Panc1 (cell line): ENCODE measurements around the gene NEURL4. TPM values are rescaled to one million over a fixed set of nuclear protein-coding genes. Genes with fewer than 3 reads are reported as not detected.

ENCODE experiments used
- ATAC-seq: fragments of 200-7000 bp; cut with Tn5 transposase; 2 replicates; pipeline ENCODE4 v1.9.1; 2020; ENCODE audit warnings: mild to moderate bottlenecking, moderate library complexity
- BruUV-seq: library from RNA; stranded (reverse); fragments of 400-500 nt; replicated peaks from 2 replicates; lab custom pipeline; 2021; lab: Mats Ljungman, UMichigan
- CTCF ChIA-PET: fragments of 300-600 bp; sonication (Branson Sonifier 250); formaldehyde crosslinking; loops from one replicate; lab custom pipeline; 2022; ENCODE audit warnings: antibody characterized with exemption; lab: Charles Lee
- POLR2A ChIA-PET: fragments of 300-600 bp; sonication (Branson Sonifier 250); formaldehyde crosslinking; loops from one replicate; lab custom pipeline; 2022; ENCODE audit warnings: antibody characterized with exemption; lab: Charles Lee
- DNase-seq: peaks from one replicate; pipeline ENCODE4 v3.0.0-alpha.2; 2010; ENCODE audit warnings: low read depth, low spot score
- H3K27ac ChIP-seq: 2 replicates; pipeline ENCODE4 v1.5.1; 2011; ENCODE audit warnings: mild to moderate bottlenecking, low read length, inconsistent platforms
- H3K27me3 ChIP-seq: fragments of 200-500 bp; sonication (Bioruptor generic); 2 replicates; pipeline ENCODE4 v1.6.0; 2014; ENCODE audit warnings: low read length, inconsistent platforms; ENCODE audit not compliant: control insufficient read depth, insufficient read depth
- H3K36me3 ChIP-seq: fragments of 200-500 bp; sonication (Bioruptor generic); 2 replicates; pipeline ENCODE4 v1.5.1; 2014; ENCODE audit warnings: inconsistent platforms, mild to moderate bottlenecking, low read length, moderate library complexity; ENCODE audit not compliant: control insufficient read depth, insufficient read depth
- H3K4me1 ChIP-seq: 2 replicates; pipeline ENCODE4 v1.5.1; 2011; ENCODE audit warnings: inconsistent platforms, mild to moderate bottlenecking, low read length, moderate library complexity; ENCODE audit not compliant: control insufficient read depth, insufficient read depth
- H3K4me3 ChIP-seq, 2 experiments: 2 replicates each; pipeline ENCODE4 v1.5.1; 2011 to 2012; ENCODE audit warnings: low read depth in 2 of 2, low read length in 2 of 2, mild to moderate bottlenecking in 2 of 2, inconsistent platforms in 1 of 2, moderate library complexity in 1 of 2
- H3K9me3 ChIP-seq: fragments of 200-500 bp; sonication (Bioruptor generic); 2 replicates; pipeline ENCODE4 v1.5.1; 2014; ENCODE audit warnings: low read depth, mild to moderate bottlenecking, inconsistent platforms, low read length, moderate library complexity; ENCODE audit not compliant: control insufficient read depth, insufficient read depth
- POLR2AphosphoS5 ChIP-seq: IDR thresholded peaks from 2 replicates; pipeline ENCODE4 v1.6.1; 2012; ENCODE audit warnings: mild to moderate bottlenecking, low read depth, low read length, moderate library complexity
- SIN3A ChIP-seq: IDR thresholded peaks from 2 replicates; pipeline ENCODE4 v1.6.1; 2012; ENCODE audit warnings: low read depth, mild to moderate bottlenecking, low read length, moderate library complexity, borderline replicate concordance; ENCODE audit not compliant: insufficient read depth
- TCF7L2 ChIP-seq: IDR thresholded peaks from 2 replicates; pipeline ENCODE4 v1.6.1; 2011; ENCODE audit warnings: mild to moderate bottlenecking, low read depth, low read length, inconsistent platforms
- in situ Hi-C: cut with HindIII; loops from 2 replicates; pipeline ENCODE4 v1.10.0; 2016; ENCODE audit warnings: low sequenced_read_pairs, low pct_unique_long_range_greater_than_20kb
- intact Hi-C: fragments of 100-400 bp; cut with micrococcal nuclease; formaldehyde crosslinking; loops from one replicate; pipeline ENCODE4 v1.10.0; 2022; ENCODE audit not compliant: unreplicated experiment
- total RNA-seq: library from RNA; stranded (reverse); gene quantifications from one replicate; pipeline ENCODE4 v1.2.1, GENCODE V29; 2021; ENCODE audit not compliant: unreplicated experiment
- TF ChIP-seq, protein P1 (sequence below), 2 experiments: IDR thresholded peaks; 2 replicates each; pipeline ENCODE4 v1.6.1; 2011 to 2012; ENCODE audit warnings: low read depth in 2 of 2, control low read depth in 1 of 2, low read length in 1 of 2, mild to moderate bottlenecking in 1 of 2, moderate library complexity in 1 of 2; ENCODE audit not compliant: insufficient read depth in 1 of 2
- TF ChIP-seq, protein P2 (sequence below): fragments of 450-650 bp; IDR thresholded peaks from 2 replicates; pipeline ENCODE4 v1.5.1; 2017; ENCODE audit warnings: mild to moderate bottlenecking

Gene NEURL4
- total RNA-seq, 1 experiment from 2014 or later, result 58.9 TPM

DNA sequence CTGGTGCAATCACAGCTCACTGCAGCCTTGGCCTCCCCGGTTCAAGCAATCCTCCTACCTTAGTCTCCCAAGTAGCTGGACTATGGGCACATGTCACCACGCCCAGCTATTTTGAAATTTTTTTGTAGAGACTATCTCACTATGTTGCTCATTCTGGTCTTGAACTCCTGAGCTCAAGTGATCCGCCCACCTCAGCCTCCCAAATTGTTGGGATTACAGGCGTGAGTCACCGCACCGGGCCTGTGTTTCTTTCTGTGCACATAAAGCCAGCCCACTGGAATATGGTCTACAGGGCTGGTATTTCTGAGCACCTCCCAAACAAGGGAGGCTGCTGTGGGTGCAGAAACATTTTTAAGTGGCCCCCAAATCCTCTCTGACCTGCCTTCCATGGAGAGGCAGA, 34.2 kb upstream of the NEURL4 start:
- Histone ChIP-seq H3K27me3 (no peaks in the 10 kb centered on the region), H3K4me3 (no peak overlapping the region), H3K36me3 (no peaks in the 10 kb centered on the region), H3K27ac (no peak overlapping the region), H3K4me1 (no peaks in the 10 kb centered on the region), H3K9me3 (no peaks in the 10 kb centered on the region)
- in situ Hi-C loops (no loop called here), intact Hi-C loops (no loop called here)
- no TSS peak for BruUV-seq
- POLR2A ChIA-PET, result no interaction called here
- CTCF ChIA-PET, result no interaction called here
- ATAC-seq, result no peak
- DNase-seq, result no peak
- TF ChIP-seq POLR2AphosphoS5, result no peak
- TF ChIP-seq, protein P1, sequence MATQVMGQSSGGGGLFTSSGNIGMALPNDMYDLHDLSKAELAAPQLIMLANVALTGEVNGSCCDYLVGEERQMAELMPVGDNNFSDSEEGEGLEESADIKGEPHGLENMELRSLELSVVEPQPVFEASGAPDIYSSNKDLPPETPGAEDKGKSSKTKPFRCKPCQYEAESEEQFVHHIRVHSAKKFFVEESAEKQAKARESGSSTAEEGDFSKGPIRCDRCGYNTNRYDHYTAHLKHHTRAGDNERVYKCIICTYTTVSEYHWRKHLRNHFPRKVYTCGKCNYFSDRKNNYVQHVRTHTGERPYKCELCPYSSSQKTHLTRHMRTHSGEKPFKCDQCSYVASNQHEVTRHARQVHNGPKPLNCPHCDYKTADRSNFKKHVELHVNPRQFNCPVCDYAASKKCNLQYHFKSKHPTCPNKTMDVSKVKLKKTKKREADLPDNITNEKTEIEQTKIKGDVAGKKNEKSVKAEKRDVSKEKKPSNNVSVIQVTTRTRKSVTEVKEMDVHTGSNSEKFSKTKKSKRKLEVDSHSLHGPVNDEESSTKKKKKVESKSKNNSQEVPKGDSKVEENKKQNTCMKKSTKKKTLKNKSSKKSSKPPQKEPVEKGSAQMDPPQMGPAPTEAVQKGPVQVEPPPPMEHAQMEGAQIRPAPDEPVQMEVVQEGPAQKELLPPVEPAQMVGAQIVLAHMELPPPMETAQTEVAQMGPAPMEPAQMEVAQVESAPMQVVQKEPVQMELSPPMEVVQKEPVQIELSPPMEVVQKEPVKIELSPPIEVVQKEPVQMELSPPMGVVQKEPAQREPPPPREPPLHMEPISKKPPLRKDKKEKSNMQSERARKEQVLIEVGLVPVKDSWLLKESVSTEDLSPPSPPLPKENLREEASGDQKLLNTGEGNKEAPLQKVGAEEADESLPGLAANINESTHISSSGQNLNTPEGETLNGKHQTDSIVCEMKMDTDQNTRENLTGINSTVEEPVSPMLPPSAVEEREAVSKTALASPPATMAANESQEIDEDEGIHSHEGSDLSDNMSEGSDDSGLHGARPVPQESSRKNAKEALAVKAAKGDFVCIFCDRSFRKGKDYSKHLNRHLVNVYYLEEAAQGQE (IDR thresholded peaks at IDR 0.05; ENCODE audit: insufficient read depth in 1 of 2, low read depth in 2 of 2, low read length in 1 of 2), result no peak
- TF ChIP-seq, protein P2, sequence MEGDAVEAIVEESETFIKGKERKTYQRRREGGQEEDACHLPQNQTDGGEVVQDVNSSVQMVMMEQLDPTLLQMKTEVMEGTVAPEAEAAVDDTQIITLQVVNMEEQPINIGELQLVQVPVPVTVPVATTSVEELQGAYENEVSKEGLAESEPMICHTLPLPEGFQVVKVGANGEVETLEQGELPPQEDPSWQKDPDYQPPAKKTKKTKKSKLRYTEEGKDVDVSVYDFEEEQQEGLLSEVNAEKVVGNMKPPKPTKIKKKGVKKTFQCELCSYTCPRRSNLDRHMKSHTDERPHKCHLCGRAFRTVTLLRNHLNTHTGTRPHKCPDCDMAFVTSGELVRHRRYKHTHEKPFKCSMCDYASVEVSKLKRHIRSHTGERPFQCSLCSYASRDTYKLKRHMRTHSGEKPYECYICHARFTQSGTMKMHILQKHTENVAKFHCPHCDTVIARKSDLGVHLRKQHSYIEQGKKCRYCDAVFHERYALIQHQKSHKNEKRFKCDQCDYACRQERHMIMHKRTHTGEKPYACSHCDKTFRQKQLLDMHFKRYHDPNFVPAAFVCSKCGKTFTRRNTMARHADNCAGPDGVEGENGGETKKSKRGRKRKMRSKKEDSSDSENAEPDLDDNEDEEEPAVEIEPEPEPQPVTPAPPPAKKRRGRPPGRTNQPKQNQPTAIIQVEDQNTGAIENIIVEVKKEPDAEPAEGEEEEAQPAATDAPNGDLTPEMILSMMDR, result no peak
- no peak for TF ChIP-seq SIN3A
- TF ChIP-seq TCF7L2, result no peak

DNA sequence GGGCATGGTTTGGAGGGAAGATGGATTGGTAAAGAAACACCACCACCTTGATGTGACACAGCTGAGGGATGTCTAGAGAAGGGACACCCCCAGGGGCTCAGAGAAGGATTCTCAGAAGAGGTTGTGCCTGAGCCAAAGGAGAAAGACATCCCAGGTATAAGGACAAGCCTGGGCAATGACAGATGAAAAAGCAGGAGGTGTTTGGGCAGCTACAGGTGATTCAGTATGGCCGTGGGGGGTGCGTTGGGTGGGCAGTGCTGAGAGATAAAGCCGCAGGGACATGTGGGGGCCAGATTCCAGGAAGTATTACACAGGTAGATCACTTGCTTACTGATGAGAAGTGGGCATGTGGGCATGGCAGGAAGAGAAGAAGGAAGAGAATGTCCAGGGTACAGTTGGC, 32.8 kb upstream of the NEURL4 start:
- BruUV-seq, result no TSS peak
- intact Hi-C loops (no loop called here), in situ Hi-C loops (no loop called here)
- H3K36me3 ChIP-seq, result no peaks in the 10 kb centered on the region
- no peak for ATAC-seq
- TF ChIP-seq TCF7L2, result no peak
- TF ChIP-seq, protein P2, result no peak
- no peak for TF ChIP-seq POLR2AphosphoS5
- no peak for TF ChIP-seq SIN3A
- TF ChIP-seq, protein P1 (IDR thresholded peaks at IDR 0.05; ENCODE audit: insufficient read depth in 1 of 2, low read depth in 2 of 2, low read length in 1 of 2), result no peak
- no peak for DNase-seq
- H3K4me1 ChIP-seq, result no peaks in the 10 kb centered on the region
- CTCF ChIA-PET, result interaction anchor here (0.7 kb wide), 1 partner anchor 654 kb away, joined by 4 read pairs; no protein-coding TSS in a partner anchor
- POLR2A ChIA-PET, result interaction anchor here (0.6 kb wide), 1 partner anchor 75 kb away, joined by 4 read pairs; no protein-coding TSS in a partner anchor
- no peaks in the 10 kb centered on the region for H3K27me3 ChIP-seq
- H3K4me3 ChIP-seq, result no peak overlapping the region
- H3K27ac ChIP-seq, result no peak overlapping the region
- no peaks in the 10 kb centered on the region for H3K9me3 ChIP-seq
